ENCODE data around the gene OR52D1. TPM values are rescaled to one million over a fixed set of nuclear protein-coding genes. Genes with fewer than 3 reads are reported as not detected.

OR52D1 gene
- polyA plus RNA-seq (not detected in 2 replicates), polyA minus RNA-seq (not detected in 2 replicates)

DNA sequence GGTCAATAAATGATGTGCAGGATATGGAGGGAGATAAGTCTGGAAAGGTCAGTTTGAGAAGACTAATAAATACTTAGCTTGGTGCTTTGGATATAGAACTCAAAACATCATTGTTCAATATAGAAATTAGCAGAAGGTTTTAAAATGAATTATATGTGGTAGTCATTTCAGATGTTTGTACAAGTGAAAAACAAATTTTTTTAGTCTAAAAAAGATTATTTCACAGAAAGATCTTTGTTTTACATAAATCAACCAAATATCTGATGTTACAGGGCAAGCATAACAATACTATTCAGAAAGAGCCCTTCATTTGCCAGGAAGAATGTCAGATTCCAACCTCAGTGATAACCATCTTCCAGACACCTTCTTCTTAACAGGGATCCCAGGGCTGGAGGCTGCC lies at the start of gene OR52D1:
TSS of gene OR52D1 (plus strand) at position 301 of the 400 bp plus-strand sequence. CDS start at position 323, 22 bp downstream.
- H3F3A ChIP-seq (ENCODE audit: insufficient read depth, low read length, poor library complexity, severe bottlenecking), result no peaks in the 10 kb centered on the region
- H3K4me3 ChIP-seq (ENCODE audit: low read length), result no peak within 1 kb of the TSS
- H3K27me3 ChIP-seq (ENCODE audit: insufficient read depth, low read depth, low read length), result no peaks in the 10 kb centered on the region
- no peak for TF ChIP-seq EZH2 (IDR thresholded peaks at IDR 0.05; ENCODE audit: borderline replicate concordance, insufficient read depth, low read length, poor library complexity, severe bottlenecking)
- no peak for TF ChIP-seq MXI1 (conservative IDR thresholded peaks at IDR 0.05; ENCODE audit: poor library complexity, severe bottlenecking)
- TF ChIP-seq, protein P1, sequence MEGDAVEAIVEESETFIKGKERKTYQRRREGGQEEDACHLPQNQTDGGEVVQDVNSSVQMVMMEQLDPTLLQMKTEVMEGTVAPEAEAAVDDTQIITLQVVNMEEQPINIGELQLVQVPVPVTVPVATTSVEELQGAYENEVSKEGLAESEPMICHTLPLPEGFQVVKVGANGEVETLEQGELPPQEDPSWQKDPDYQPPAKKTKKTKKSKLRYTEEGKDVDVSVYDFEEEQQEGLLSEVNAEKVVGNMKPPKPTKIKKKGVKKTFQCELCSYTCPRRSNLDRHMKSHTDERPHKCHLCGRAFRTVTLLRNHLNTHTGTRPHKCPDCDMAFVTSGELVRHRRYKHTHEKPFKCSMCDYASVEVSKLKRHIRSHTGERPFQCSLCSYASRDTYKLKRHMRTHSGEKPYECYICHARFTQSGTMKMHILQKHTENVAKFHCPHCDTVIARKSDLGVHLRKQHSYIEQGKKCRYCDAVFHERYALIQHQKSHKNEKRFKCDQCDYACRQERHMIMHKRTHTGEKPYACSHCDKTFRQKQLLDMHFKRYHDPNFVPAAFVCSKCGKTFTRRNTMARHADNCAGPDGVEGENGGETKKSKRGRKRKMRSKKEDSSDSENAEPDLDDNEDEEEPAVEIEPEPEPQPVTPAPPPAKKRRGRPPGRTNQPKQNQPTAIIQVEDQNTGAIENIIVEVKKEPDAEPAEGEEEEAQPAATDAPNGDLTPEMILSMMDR (IDR thresholded peaks at IDR 0.05; ENCODE audit: poor library complexity, severe bottlenecking), result no peak
- TF ChIP-seq SMC3 (conservative IDR thresholded peaks at IDR 0.05; ENCODE audit: poor library complexity), result no peak
- TF ChIP-seq, protein P2, sequence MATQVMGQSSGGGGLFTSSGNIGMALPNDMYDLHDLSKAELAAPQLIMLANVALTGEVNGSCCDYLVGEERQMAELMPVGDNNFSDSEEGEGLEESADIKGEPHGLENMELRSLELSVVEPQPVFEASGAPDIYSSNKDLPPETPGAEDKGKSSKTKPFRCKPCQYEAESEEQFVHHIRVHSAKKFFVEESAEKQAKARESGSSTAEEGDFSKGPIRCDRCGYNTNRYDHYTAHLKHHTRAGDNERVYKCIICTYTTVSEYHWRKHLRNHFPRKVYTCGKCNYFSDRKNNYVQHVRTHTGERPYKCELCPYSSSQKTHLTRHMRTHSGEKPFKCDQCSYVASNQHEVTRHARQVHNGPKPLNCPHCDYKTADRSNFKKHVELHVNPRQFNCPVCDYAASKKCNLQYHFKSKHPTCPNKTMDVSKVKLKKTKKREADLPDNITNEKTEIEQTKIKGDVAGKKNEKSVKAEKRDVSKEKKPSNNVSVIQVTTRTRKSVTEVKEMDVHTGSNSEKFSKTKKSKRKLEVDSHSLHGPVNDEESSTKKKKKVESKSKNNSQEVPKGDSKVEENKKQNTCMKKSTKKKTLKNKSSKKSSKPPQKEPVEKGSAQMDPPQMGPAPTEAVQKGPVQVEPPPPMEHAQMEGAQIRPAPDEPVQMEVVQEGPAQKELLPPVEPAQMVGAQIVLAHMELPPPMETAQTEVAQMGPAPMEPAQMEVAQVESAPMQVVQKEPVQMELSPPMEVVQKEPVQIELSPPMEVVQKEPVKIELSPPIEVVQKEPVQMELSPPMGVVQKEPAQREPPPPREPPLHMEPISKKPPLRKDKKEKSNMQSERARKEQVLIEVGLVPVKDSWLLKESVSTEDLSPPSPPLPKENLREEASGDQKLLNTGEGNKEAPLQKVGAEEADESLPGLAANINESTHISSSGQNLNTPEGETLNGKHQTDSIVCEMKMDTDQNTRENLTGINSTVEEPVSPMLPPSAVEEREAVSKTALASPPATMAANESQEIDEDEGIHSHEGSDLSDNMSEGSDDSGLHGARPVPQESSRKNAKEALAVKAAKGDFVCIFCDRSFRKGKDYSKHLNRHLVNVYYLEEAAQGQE (IDR thresholded peaks at IDR 0.05; ENCODE audit: borderline replicate concordance), result no peak
- TF ChIP-seq EP300 (conservative IDR thresholded peaks at IDR 0.05; ENCODE audit: poor library complexity, severe bottlenecking), result no peak
- no peak for TF ChIP-seq RAD21 (conservative IDR thresholded peaks at IDR 0.05)
- TF ChIP-seq POLR2AphosphoS5 (IDR thresholded peaks at IDR 0.05), result no peak
- TF ChIP-seq TAF1 (IDR thresholded peaks at IDR 0.05; ENCODE audit: low read depth), result no peak
- H3K36me3 ChIP-seq (ENCODE audit: insufficient read depth, low read length), result no peaks in the 10 kb centered on the region
- H3K9ac ChIP-seq (ENCODE audit: low read length), result no peak within 1 kb of the TSS
- no peaks in the 10 kb centered on the region for H3K79me2 ChIP-seq (replicated peaks; ENCODE audit: insufficient read depth, low read length)
- H4K20me1 ChIP-seq (ENCODE audit: insufficient read depth), result no peaks in the 10 kb centered on the region
- H3K9me2 ChIP-seq (ENCODE audit: insufficient read depth, low read length), result no peaks in the 10 kb centered on the region
- H3K4me2 ChIP-seq (ENCODE audit: low read length), result no peak within 1 kb of the TSS
- H3K27ac ChIP-seq (ENCODE audit: low read length), result no peak within 1 kb of the TSS
- no peaks in the 10 kb centered on the region for H3K9me3 ChIP-seq (ENCODE audit: low read length)
- H2AFZ ChIP-seq (ENCODE audit: low read depth, low read length), result no peak within 1 kb of the TSS

DNA sequence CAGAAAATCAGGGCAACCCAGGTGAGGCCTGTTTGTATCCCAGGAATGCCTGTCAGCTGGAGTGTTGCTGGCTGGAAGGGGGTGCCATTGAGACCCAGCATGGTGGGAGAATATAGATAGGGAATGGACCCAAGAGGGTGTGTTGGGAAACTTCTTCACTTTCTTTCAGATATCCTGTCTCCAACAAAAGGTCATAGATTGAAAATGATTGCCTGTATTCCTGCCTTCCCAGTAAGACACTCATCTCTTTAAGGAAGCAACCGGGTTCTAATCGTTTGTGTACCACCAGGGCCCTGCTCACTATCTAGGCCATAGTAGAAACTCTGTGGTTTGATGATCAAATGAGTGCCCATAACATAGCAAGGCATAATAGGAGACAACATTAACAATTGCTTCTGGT lies 47.1 kb upstream of the OR52D1 start, which contains the start of gene OR51I1:
TSS of gene OR51I1 (minus strand) at position 101 of the 400 bp plus-strand sequence. CDS start at position 101, 0 bp downstream.
- no peak within 1 kb of the TSS for H3K9ac ChIP-seq (ENCODE audit: low read length)
- no peaks in the 10 kb centered on the region for H4K20me1 ChIP-seq (ENCODE audit: insufficient read depth)
- H3F3A ChIP-seq (ENCODE audit: insufficient read depth, low read length, poor library complexity, severe bottlenecking), result no peaks in the 10 kb centered on the region
- H3K79me2 ChIP-seq (replicated peaks; ENCODE audit: insufficient read depth, low read length), result no peaks in the 10 kb centered on the region
- H3K27me3 ChIP-seq (ENCODE audit: insufficient read depth, low read depth, low read length), result no peaks in the 10 kb centered on the region
- H3K27ac ChIP-seq (ENCODE audit: low read length), result no peak within 1 kb of the TSS
- TF ChIP-seq EP300 (conservative IDR thresholded peaks at IDR 0.05; ENCODE audit: poor library complexity, severe bottlenecking) (no peak), MXI1 (conservative IDR thresholded peaks at IDR 0.05; ENCODE audit: poor library complexity, severe bottlenecking) (no peak), EZH2 (IDR thresholded peaks at IDR 0.05; ENCODE audit: borderline replicate concordance, insufficient read depth, low read length, poor library complexity, severe bottlenecking) (no peak), TAF1 (IDR thresholded peaks at IDR 0.05; ENCODE audit: low read depth) (no peak), POLR2AphosphoS5 (IDR thresholded peaks at IDR 0.05) (no peak), RAD21 (conservative IDR thresholded peaks at IDR 0.05) (no peak)
- TF ChIP-seq, protein P2 (IDR thresholded peaks at IDR 0.05; ENCODE audit: borderline replicate concordance), result no peak
- TF ChIP-seq, protein P1 (IDR thresholded peaks at IDR 0.05; ENCODE audit: poor library complexity, severe bottlenecking), result no peak
- no peak within 1 kb of the TSS for H2AFZ ChIP-seq (ENCODE audit: low read depth, low read length)
- H3K4me3 ChIP-seq (ENCODE audit: low read length), result no peak within 1 kb of the TSS
- H3K9me3 ChIP-seq (ENCODE audit: low read length), result no peaks in the 10 kb centered on the region
- no peaks in the 10 kb centered on the region for H3K36me3 ChIP-seq (ENCODE audit: insufficient read depth, low read length)
- no peaks in the 10 kb centered on the region for H3K9me2 ChIP-seq (ENCODE audit: insufficient read depth, low read length)
- no peak within 1 kb of the TSS for H3K4me2 ChIP-seq (ENCODE audit: low read length)
